A549 (cell line): ENCODE data around the gene RNF10. TPM values are rescaled to one million over a fixed set of nuclear protein-coding genes. Genes with fewer than 3 reads are reported as not detected.

Source experiments
- ATAC-seq, 2 experiments: fragments of 200-7000 bp in 1 of 2; fragments of >200 bp in 1 of 2; cut with Nextera tagmentation in 1 of 2; cut with Tn5 transposase in 1 of 2; 3 replicates each; pipeline versions ENCODE4 v1.8.0 to v1.9.1; 2018 to 2020; ENCODE audit warnings: mild to moderate bottlenecking in 1 of 2, moderate library complexity in 1 of 2
- CTCF ChIA-PET: fragments of 300-600 bp; sonication (Branson Sonifier 250); formaldehyde crosslinking; extraction: SDS; loops from one replicate; lab custom pipeline; 2021; ENCODE audit warnings: antibody characterized with exemption, inconsistent platforms; lab: Yijun Ruan, JAX
- POLR2A ChIA-PET: fragments of 350-600 bp; formaldehyde crosslinking; extraction: SDS; loops from one replicate; lab custom pipeline; 2021; ENCODE audit warnings: antibody characterized with exemption, inconsistent platforms; lab: Yijun Ruan, JAX
- DNase-seq, 2 experiments: peaks; one replicate each; pipeline versions ENCODE4 v3.0.0 to v3.0.0-alpha.2; 2011 to 2016; ENCODE audit warnings: low read depth in 1 of 2, low spot score in 1 of 2
- FAIRE-seq: peaks from 2 replicates; lab custom pipeline; 2011; peaks lifted over from hg19 to GRCh38; lab: Jason Lieb, UNC
- H3K27ac ChIP-seq, 2 experiments: fragments of >200 bp; sonication (Bioruptor Twin); formaldehyde crosslinking; 3 replicates each; pipeline ENCODE4 v1.5.1; 2016 to 2017
- H3K4me1 ChIP-seq: fragments of >200 bp; sonication (Bioruptor Twin); formaldehyde crosslinking; 3 replicates; pipeline ENCODE4 v1.6.1; 2016
- H3K4me2 ChIP-seq: fragments of >200 bp; sonication (Bioruptor Twin); formaldehyde crosslinking; 3 replicates; pipeline ENCODE4 v1.6.1; 2016
- H3K4me3 ChIP-seq: fragments of >200 bp; sonication (Bioruptor Twin); formaldehyde crosslinking; 3 replicates; pipeline ENCODE4 v1.5.1; 2016
- H3K9me3 ChIP-seq: fragments of >200 bp; sonication (Bioruptor Twin); formaldehyde crosslinking; 3 replicates; pipeline ENCODE4 v1.6.1; 2016
- CHD2 ChIP-seq: fragments of 150-350 bp; IDR thresholded peaks from 2 replicates; pipeline ENCODE4 v1.6.1; 2014; ENCODE audit warnings: low read length; ENCODE audit not compliant: partially characterized antibody
- CHD4 ChIP-seq: fragments of 200-600 bp; sonication (generic); IDR thresholded peaks from 2 replicates; pipeline ENCODE4 v1.6.1; 2016; ENCODE audit warnings: antibody characterized with exemption, mild to moderate bottlenecking, borderline replicate concordance
- EHF ChIP-seq: fragments of 250-450 bp; sonication (Bioruptor Pico); IDR thresholded peaks from 2 replicates; pipeline ENCODE4 v1.5.0; 2020; ENCODE audit warnings: mild to moderate bottlenecking
- EP300 ChIP-seq, 2 experiments: fragments of >200 bp; sonication (Bioruptor Twin); formaldehyde crosslinking; IDR thresholded peaks; 2 replicates in 1 of 2; 3 replicates in 1 of 2; pipeline ENCODE4 v1.6.1; 2016 to 2017
- FOSB ChIP-seq: fragments of 250-450 bp; sonication (Bioruptor Pico); IDR thresholded peaks from 2 replicates; pipeline ENCODE4 v1.5.0; 2020; ENCODE audit warnings: mild to moderate bottlenecking, moderate library complexity
- FOSL2 ChIP-seq, 2 experiments: fragments of 450-650 bp in 1 of 2; fragments of >200 bp in 1 of 2; sonication (Bioruptor Twin) in 1 of 2; formaldehyde crosslinking; IDR thresholded peaks; 2 replicates each; pipeline versions ENCODE4 v1.5.0 to v1.6.1; 2016 to 2020; ENCODE audit warnings: mild to moderate bottlenecking in 1 of 2, moderate library complexity in 1 of 2
- FOXS1 ChIP-seq: fragments of 250-450 bp; sonication (Bioruptor Pico); IDR thresholded peaks from 2 replicates; pipeline ENCODE4 v1.5.0; 2020; ENCODE audit warnings: mild to moderate bottlenecking, moderate library complexity
- HOXB13 ChIP-seq: fragments of 250-450 bp; sonication (Bioruptor Pico); IDR thresholded peaks from 2 replicates; pipeline ENCODE4 v1.5.0; 2020; ENCODE audit warnings: low read depth, mild to moderate bottlenecking, moderate library complexity
- MAFK ChIP-seq: fragments of 450-650 bp; IDR thresholded peaks from 2 replicates; pipeline ENCODE4 v1.6.1; 2014; ENCODE audit not compliant: partially characterized antibody
- MAZ ChIP-seq: fragments of 150-350 bp; IDR thresholded peaks from 2 replicates; pipeline ENCODE4 v1.6.1; 2014; ENCODE audit warnings: antibody characterized with exemption, low read depth, low read length, borderline replicate concordance
- MYC ChIP-seq: IDR thresholded peaks from 2 replicates; pipeline ENCODE4 v1.6.1; 2012; ENCODE audit warnings: mild to moderate bottlenecking, inconsistent platforms, low read length, improper control_type of control experiment, borderline replicate concordance
- NPAS2 ChIP-seq: fragments of 250-450 bp; sonication (Bioruptor Pico); IDR thresholded peaks from 2 replicates; pipeline ENCODE4 v1.8.0; 2022; ENCODE audit warnings: mild to moderate bottlenecking, moderate library complexity, borderline replicate concordance
- NR3C1 ChIP-seq: fragments of >200 bp; sonication (Bioruptor Twin); formaldehyde crosslinking; IDR thresholded peaks from 3 replicates; pipeline ENCODE4 v1.6.1; 2017
- POLR2AphosphoS2 ChIP-seq: conservative IDR thresholded peaks from 2 replicates; pipeline ENCODE4 v1.6.1; 2012; ENCODE audit warnings: low read length, improper control_type of control experiment, inconsistent platforms
- RFX5 ChIP-seq: fragments of 450-650 bp; IDR thresholded peaks from 2 replicates; pipeline ENCODE4 v1.7.1; 2014; ENCODE audit warnings: antibody characterized with exemption, mild to moderate bottlenecking, moderate library complexity
- SMC3 ChIP-seq: fragments of >200 bp; sonication (Bioruptor Twin); formaldehyde crosslinking; IDR thresholded peaks from 3 replicates; pipeline ENCODE4 v1.6.1; 2018; ENCODE audit warnings: inconsistent platforms
- SREBF2 ChIP-seq: fragments of 450-650 bp; IDR thresholded peaks from 2 replicates; pipeline ENCODE4 v1.6.1; 2014; ENCODE audit warnings: mild to moderate bottlenecking, moderate library complexity
- TP53 ChIP-seq: fragments of 250-450 bp; sonication (Bioruptor Pico); IDR thresholded peaks from 2 replicates; pipeline ENCODE4 v1.5.0; 2021; ENCODE audit warnings: mild to moderate bottlenecking, moderate library complexity
- ZNF302 ChIP-seq: fragments of 250-450 bp; sonication (Bioruptor Pico); IDR thresholded peaks from 2 replicates; pipeline ENCODE4 v1.9.0; 2021; ENCODE audit warnings: inconsistent platforms, mild to moderate bottlenecking, moderate library complexity
- ZSCAN20 ChIP-seq: fragments of 250-450 bp; sonication (Bioruptor Pico); IDR thresholded peaks from 2 replicates; pipeline ENCODE4 v1.8.0; 2022; ENCODE audit warnings: mild to moderate bottlenecking, moderate library complexity
- WGBS: methylation state at CpG from one replicate; pipeline ENCODE4 v1.1.6; 2017; ENCODE audit errors: missing lambda C conversion rate; 5-methylcytosine and 5-hydroxymethylcytosine counted together
- polyA plus RNA-seq, 4 experiments: library from polyadenylated mRNA; depleted of rRNA in 3 of 4; stranded (reverse); fragments of >200 nt; fragmentation: RNase III in 1 of 4; extraction: RNeasy Plus Mini Kit Qiagen cat#74134 plus additional on column Dnase treatment in 1 of 4; gene quantifications; 2 replicates in 3 of 4; 3 replicates in 1 of 4; pipeline ENCODE4 v1.2.3, GENCODE V29; 2011 to 2017
- TF ChIP-seq, protein P1 (sequence below): fragments of >200 bp; sonication (Bioruptor Twin); formaldehyde crosslinking; IDR thresholded peaks from 2 replicates; pipeline ENCODE4 v1.6.1; 2016
- TF ChIP-seq, protein P2 (sequence below): IDR thresholded peaks from 2 replicates; pipeline ENCODE4 v1.6.1; 2012
- TF ChIP-seq, protein P3 (sequence below): fragments of 150-350 bp; IDR thresholded peaks from 2 replicates; pipeline ENCODE4 v1.6.1; 2014; ENCODE audit warnings: low read depth, mild to moderate bottlenecking, low read length

The RNF10 gene
- polyA plus RNA-seq, 2 of the 4 experiments (the other 2 are of a cell fraction), result 87.0 to 118 TPM

DNA sequence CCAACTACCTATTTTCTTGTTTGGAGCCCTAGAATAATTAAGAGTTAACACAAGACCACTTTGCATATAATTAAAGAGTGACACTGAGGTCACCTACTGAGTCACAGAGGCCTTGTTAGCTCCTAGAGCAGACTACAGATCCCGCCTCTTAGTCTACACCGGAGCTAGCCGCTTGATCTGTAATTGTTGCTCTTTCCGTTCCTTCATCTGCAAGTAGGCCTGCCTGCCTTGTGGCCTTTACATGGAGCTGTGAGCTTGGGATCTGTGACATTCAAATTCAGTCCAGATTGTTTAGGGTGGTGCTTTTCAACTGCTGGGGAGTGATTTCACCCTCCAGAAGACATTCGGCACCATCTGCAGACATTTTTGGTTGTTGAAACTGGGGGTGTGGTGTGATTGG is 43.8 kb upstream of the RNF10 start:
- TF ChIP-seq POLR2AphosphoS2 (no peak), TP53 (CRISPR knock-in tag) (no peak)
- TF ChIP-seq, protein P1, sequence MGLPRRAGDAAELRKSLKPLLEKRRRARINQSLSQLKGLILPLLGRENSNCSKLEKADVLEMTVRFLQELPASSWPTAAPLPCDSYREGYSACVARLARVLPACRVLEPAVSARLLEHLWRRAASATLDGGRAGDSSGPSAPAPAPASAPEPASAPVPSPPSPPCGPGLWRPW, result no peak
- ChIA-PET CTCF (interaction anchor here (0.5 to 2.6 kb wide), 3 partner anchors 15 to 458 kb away, joined by 3 to 9 read pairs (median 7); partner anchors contain the start of gene SRSF9), POLR2A (no interaction called here)
- DNase-seq, result no peak
- FAIRE-seq, result no peak
- no peak overlapping the region for H3K4me3 ChIP-seq
- no peak overlapping the region for H3K4me2 ChIP-seq
- 98% methylated on average over 5 of the region's 5 CpGs for WGBS
- H3K27ac ChIP-seq, result no peak overlapping the region
- H3K9me3 ChIP-seq, result no peaks in the 10 kb centered on the region
- H3K4me1 ChIP-seq, result peaks cover 7% of the 10 kb centered on the region; the same call in 2 of the 3 replicates
- ATAC-seq, result no peak

DNA sequence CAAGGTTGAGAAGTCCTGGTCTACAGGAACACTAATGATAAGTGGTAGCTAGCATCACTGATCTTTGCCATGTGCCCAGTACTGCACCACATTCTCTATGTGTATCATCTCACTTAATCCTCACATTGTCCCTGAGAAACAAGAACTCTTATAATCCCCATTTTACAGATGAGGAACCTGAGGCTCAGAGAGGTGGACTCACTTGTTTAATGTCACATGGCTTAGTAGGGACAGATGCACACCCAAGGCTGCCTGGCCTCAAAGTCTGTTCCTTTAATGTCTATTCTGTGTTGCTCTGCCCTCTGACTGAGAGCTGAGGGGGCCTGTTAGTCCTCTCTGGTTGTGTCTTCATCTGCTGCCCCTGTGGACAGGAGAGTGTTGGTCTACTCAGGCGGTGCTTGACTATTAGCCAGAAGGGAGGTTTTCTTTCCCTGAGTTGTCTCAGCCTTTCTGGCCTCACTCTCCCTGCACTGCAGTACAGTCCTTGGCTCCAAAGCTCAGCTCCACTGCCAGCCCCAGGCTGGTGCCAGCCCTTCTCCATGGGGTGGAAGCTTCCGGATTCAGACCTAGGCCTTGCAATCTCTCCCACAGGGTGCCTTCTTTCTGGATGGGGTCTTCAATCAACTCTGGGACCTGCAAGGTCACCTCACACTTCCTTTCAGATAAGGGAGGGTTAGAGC is 43.2 kb upstream of the RNF10 start:
- Histone ChIP-seq H3K4me1 (peaks cover 7% of the 10 kb centered on the region; the same call in 2 of the 3 replicates), H3K4me2 (no peak overlapping the region), H3K9me3 (no peaks in the 10 kb centered on the region), H3K27ac (no peak overlapping the region), H3K4me3 (no peak overlapping the region)
- FAIRE-seq, result no peak
- DNase-seq, result no peak
- TF ChIP-seq EP300 (IDR thresholded peaks at IDR 0.05) (no peak), MAFK (no peak), NR3C1 (no peak), HOXB13 (no peak), ZNF302 (no peak), FOXS1 (CRISPR knock-in tag) (no peak), MAZ (no peak), EHF (CRISPR knock-in tag) (no peak), CHD4 (no peak), NPAS2 (CRISPR knock-in tag) (no peak), ZSCAN20 (no peak), RFX5 (no peak), MYC (no peak), CHD2 (no peak), FOSB (CRISPR knock-in tag) (no peak), SREBF2 (no peak), SMC3 (no peak), FOSL2 (IDR thresholded peaks at IDR 0.05) (no peak), FOSL2 (CRISPR knock-in tag; IDR thresholded peaks at IDR 0.05) (no peak)
- TF ChIP-seq, protein P2, sequence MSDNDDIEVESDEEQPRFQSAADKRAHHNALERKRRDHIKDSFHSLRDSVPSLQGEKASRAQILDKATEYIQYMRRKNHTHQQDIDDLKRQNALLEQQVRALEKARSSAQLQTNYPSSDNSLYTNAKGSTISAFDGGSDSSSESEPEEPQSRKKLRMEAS, result no peak
- TF ChIP-seq, protein P3, sequence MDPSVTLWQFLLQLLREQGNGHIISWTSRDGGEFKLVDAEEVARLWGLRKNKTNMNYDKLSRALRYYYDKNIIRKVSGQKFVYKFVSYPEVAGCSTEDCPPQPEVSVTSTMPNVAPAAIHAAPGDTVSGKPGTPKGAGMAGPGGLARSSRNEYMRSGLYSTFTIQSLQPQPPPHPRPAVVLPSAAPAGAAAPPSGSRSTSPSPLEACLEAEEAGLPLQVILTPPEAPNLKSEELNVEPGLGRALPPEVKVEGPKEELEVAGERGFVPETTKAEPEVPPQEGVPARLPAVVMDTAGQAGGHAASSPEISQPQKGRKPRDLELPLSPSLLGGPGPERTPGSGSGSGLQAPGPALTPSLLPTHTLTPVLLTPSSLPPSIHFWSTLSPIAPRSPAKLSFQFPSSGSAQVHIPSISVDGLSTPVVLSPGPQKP, result no peak
- ATAC-seq, result no peak
- CTCF ChIA-PET, result interaction anchor here (0.5 to 2.6 kb wide), 7 partner anchors 16 to 458 kb away, joined by 3 to 9 read pairs (median 3); partner anchors contain the start of genes SIRT4 and SRSF9
- 100% methylated on average over 2 of the region's 2 CpGs for WGBS
- POLR2A ChIA-PET, result no interaction called here
